GM19324 (cell line): Measurements from ENCODE around the gene CEACAM4.
"Not testable (repeated sequence)": the region's sequence is repeated elsewhere in the genome, so short reads cannot be mapped to it uniquely, and the experiment has no call there.

Source experiments
- ATAC-seq: cut with Tn5 transposase; IDR thresholded peaks from one replicate; pipeline ENCODE4 v1.9.1; 2021; ENCODE audit warnings: mild to moderate bottlenecking, moderate library complexity; ENCODE audit not compliant: unreplicated experiment, low FRiP score

CEACAM4 gene

GRCh38 chr19:41626877-41627276, at the start of gene CEACAM4:
TSS of gene CEACAM4 (minus strand) at chr19:41627074. CDS start at chr19:41626963, 111 bp downstream.
- no peak for ATAC-seq

- no peak for ATAC-seq
Measured at GRCh38 chr19:41671486-41671885, 44.6 kb upstream of the CEACAM4 start.

- ATAC-seq = no peak
Measured at GRCh38 chr19:41670755-41671154, 43.9 kb upstream of the CEACAM4 start.

- no peak for ATAC-seq
Measured at GRCh38 chr19:41668315-41668714, 41.4 kb upstream of the CEACAM4 start.

- ATAC-seq = no peak
Measured at GRCh38 chr19:41666075-41666474, 39.2 kb upstream of the CEACAM4 start.

GRCh38 chr19:41657157-41657556, 30.3 kb upstream of the CEACAM4 start:
- ATAC-seq = no peak

GRCh38 chr19:41656756-41657155, 29.9 kb upstream of the CEACAM4 start:
- not testable (repeated sequence) for ATAC-seq

- ATAC-seq = no peak
Measured at GRCh38 chr19:41652250-41652649, 25.4 kb upstream of the CEACAM4 start.

- ATAC-seq = no peak
Measured at GRCh38 chr19:41649827-41650226, 23.0 kb upstream of the CEACAM4 start.

- ATAC-seq = no peak
Measured at GRCh38 chr19:41646589-41647204, 19.8 kb upstream of the CEACAM4 start.

GRCh38 chr19:41641879-41642485, 15.1 kb upstream of the CEACAM4 start:
- ATAC-seq = no peak

GRCh38 chr19:41638641-41639081, 11.8 kb upstream of the CEACAM4 start:
- ATAC-seq = no peak

GRCh38 chr19:41637484-41637883, 10.6 kb upstream of the CEACAM4 start:
- ATAC-seq = no peak

- no peak for ATAC-seq
Measured at GRCh38 chr19:41627966-41628675, 1.2 kb upstream of the CEACAM4 start.

GRCh38 chr19:41626278-41626677, 596 bp downstream of the CEACAM4 start:
- no peak for ATAC-seq

- ATAC-seq = no peak
Measured at GRCh38 chr19:41624937-41625336, 1.9 kb downstream of the CEACAM4 start.

- ATAC-seq = no peak
Measured at GRCh38 chr19:41624515-41624914, 2.4 kb downstream of the CEACAM4 start.

GRCh38 chr19:41623360-41623759, 3.5 kb downstream of the CEACAM4 start:
- no peak for ATAC-seq

GRCh38 chr19:41621654-41622053, 5.2 kb downstream of the CEACAM4 start:
- no peak for ATAC-seq

GRCh38 chr19:41621226-41621625, 5.6 kb downstream of the CEACAM4 start:
- no peak for ATAC-seq

- ATAC-seq = no peak
Measured at GRCh38 chr19:41620171-41620570, 6.7 kb downstream of the CEACAM4 start.
